OCI-LY3 (cell line): Measurements from ENCODE around the gene ICAM3.

ENCODE experiments used
- H2AFZ ChIP-seq: fragments of 200-600, 300-600 bp; shearing (Covaris generic); 2 replicates; pipeline ENCODE4 v1.6.0; 2014; ENCODE audit warnings: antibody characterized with exemption, low read depth, low read length
- H3K27ac ChIP-seq: fragments of 200-600, 300-600 bp; sonication (generic); 2 replicates; pipeline ENCODE4 v1.5.1; 2014; ENCODE audit warnings: mild to moderate bottlenecking, low read length, moderate library complexity, mixed read lengths
- H3K27me3 ChIP-seq: fragments of 200-600, 300-600 bp; sonication (generic); 2 replicates; pipeline ENCODE4 v1.6.1; 2014; ENCODE audit warnings: low read depth, low read length, mixed read lengths
- H3K36me3 ChIP-seq: fragments of 200-600, 300-600 bp; sonication (generic); replicated peaks from 2 replicates; pipeline ENCODE3; 2014; ENCODE audit warnings: low read depth, low read length, mixed read lengths
- H3K4me1 ChIP-seq: fragments of 300-600, 200-600 bp; sonication (generic); 2 replicates; pipeline ENCODE4 v1.6.1; 2014; ENCODE audit warnings: low read length, mixed read lengths
- H3K4me2 ChIP-seq: fragments of 200-600, 300-600 bp; sonication (generic); 2 replicates; pipeline ENCODE4 v1.6.1; 2014; ENCODE audit warnings: low read length, mixed read lengths
- H3K4me3 ChIP-seq: fragments of 300-600, 200-600 bp; sonication (generic); 2 replicates; pipeline ENCODE4 v1.5.1; 2014; ENCODE audit warnings: antibody characterized with exemption, mild to moderate bottlenecking, low read length, moderate library complexity
- H3K79me2 ChIP-seq: fragments of 300-600, 200-600 bp; shearing (Covaris generic); 2 replicates; pipeline ENCODE4 v1.6.1; 2014; ENCODE audit warnings: mild to moderate bottlenecking, low read length, mixed read lengths
- H3K9ac ChIP-seq: fragments of 300-600, 200-600 bp; shearing (Covaris generic); 2 replicates; pipeline ENCODE4 v1.6.0; 2014; ENCODE audit warnings: mild to moderate bottlenecking, low read length, moderate library complexity
- H3K9me3 ChIP-seq: fragments of 200-600, 300-600 bp; shearing (Covaris generic); 2 replicates; pipeline ENCODE4 v1.6.1; 2014; ENCODE audit warnings: low read length, mixed read lengths; ENCODE audit not compliant: insufficient read depth
- H4K20me1 ChIP-seq: fragments of 200-600, 300-600 bp; sonication (generic); 2 replicates; pipeline ENCODE4 v1.6.1; 2016; ENCODE audit warnings: low read length, mixed read lengths; ENCODE audit not compliant: insufficient read depth
- EZH2phosphoT487 ChIP-seq: fragments of 200-600 bp; shearing (Covaris generic); IDR thresholded peaks from 2 replicates; pipeline ENCODE4 v1.6.1; 2018; ENCODE audit warnings: antibody characterized with exemption, mixed run types, low read depth
- TF ChIP-seq, protein P1 (sequence below): fragments of 200-600, 300-600 bp; sonication (generic); IDR thresholded peaks from 2 replicates; pipeline ENCODE4 v1.5.1; 2014; ENCODE audit warnings: antibody characterized with exemption, low read length, low read depth

Gene ICAM3

DNA sequence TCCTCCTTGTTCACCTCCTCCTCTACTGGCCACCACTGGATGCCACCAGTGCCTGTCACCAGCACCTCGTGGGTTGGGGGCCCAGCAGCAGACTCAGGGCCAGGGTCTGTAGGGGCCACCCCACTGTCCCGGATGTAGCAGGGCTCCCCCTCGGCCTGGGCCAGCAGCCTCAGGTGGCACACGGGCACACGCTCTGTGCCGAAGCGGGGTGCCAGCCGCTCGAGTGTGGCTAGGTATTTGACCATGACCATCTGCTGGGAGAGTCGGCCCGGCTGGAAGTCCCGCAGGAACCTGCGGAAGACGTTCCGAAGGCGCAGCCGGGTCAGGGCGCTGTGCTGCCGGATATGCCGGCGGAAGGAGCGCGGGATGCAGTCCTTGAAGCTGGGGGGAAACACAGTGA lies 26.1 kb upstream of the ICAM3 start:
- no peaks in the 10 kb centered on the region for H3K9me3 ChIP-seq
- H3K79me2 ChIP-seq, result peaks cover 27% of the 10 kb centered on the region
- no peak overlapping the region for H3K27ac ChIP-seq
- H3K4me3 ChIP-seq, result no peak overlapping the region
- H3K4me1 ChIP-seq, result peaks cover 12% of the 10 kb centered on the region; the same call in 1 of the 2 replicates
- H3K9ac ChIP-seq, result no peak overlapping the region
- H3K36me3 ChIP-seq, result peaks cover 79% of the 10 kb centered on the region
- H3K27me3 ChIP-seq, result no peaks in the 10 kb centered on the region
- H4K20me1 ChIP-seq, result 0 out of 2 replicates have a peak, but pooled peaks cover 7% of the 10 kb centered on the region
- no peak overlapping the region for H2AFZ ChIP-seq
- H3K4me2 ChIP-seq, result no peak overlapping the region
- TF ChIP-seq EZH2phosphoT487, result no peak
- TF ChIP-seq, protein P1, sequence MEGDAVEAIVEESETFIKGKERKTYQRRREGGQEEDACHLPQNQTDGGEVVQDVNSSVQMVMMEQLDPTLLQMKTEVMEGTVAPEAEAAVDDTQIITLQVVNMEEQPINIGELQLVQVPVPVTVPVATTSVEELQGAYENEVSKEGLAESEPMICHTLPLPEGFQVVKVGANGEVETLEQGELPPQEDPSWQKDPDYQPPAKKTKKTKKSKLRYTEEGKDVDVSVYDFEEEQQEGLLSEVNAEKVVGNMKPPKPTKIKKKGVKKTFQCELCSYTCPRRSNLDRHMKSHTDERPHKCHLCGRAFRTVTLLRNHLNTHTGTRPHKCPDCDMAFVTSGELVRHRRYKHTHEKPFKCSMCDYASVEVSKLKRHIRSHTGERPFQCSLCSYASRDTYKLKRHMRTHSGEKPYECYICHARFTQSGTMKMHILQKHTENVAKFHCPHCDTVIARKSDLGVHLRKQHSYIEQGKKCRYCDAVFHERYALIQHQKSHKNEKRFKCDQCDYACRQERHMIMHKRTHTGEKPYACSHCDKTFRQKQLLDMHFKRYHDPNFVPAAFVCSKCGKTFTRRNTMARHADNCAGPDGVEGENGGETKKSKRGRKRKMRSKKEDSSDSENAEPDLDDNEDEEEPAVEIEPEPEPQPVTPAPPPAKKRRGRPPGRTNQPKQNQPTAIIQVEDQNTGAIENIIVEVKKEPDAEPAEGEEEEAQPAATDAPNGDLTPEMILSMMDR, result no peak

DNA sequence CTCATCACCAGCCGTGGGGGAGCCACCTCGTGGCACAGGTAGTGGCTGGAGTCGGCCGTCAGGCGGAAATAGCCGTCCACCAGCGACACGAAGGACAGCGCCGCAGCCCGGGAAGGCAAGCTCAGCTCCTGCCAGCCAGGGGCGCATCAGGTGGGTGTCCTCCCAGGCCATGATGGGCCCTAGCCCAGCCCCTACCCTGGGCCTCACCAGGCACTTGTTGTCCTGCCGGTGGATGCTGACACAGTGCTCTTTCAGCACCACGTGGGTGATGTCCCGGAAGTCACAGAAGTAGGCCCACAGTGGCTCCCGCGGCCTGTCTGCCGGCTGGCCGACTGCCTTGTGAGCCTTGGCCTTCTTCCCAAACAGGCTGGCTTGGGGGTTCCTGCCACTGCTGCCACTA lies 25.2 kb upstream of the ICAM3 start:
- Histone ChIP-seq H3K27me3 (no peaks in the 10 kb centered on the region), H3K4me2 (no peak overlapping the region), H3K79me2 (peaks cover 27% of the 10 kb centered on the region), H4K20me1 (0 out of 2 replicates have a peak, but pooled peaks cover 7% of the 10 kb centered on the region), H3K9me3 (no peaks in the 10 kb centered on the region), H3K4me1 (peaks cover 12% of the 10 kb centered on the region; the same call in 1 of the 2 replicates), H3K36me3 (peaks cover 74% of the 10 kb centered on the region), H3K4me3 (no peak overlapping the region), H3K27ac (no peak overlapping the region), H3K9ac (no peak overlapping the region), H2AFZ (no peak overlapping the region)
- no peak for TF ChIP-seq EZH2phosphoT487
- TF ChIP-seq, protein P1, result no peak

DNA sequence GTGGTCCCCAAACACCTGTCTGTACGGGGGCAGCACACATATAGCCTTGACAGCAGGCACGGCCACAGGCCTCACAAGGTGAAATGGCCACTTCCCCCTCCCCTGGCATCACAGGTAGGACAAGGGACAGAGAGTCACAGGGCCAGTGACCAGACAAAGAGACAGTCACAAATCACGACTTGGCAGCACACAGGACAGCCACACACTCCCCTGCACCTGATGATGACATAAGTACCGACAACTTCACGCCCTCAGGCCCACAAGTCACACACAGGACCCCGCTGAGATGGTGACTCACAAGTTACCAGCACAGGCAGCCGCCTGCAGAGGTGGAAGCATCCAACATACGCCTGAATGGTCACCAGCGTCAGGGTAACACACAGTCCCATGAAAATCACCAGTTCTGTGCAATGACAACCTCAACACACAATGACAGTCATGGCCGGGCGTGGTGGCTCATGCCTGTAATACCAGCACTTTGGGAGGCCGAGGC lies 24.4 kb upstream of the ICAM3 start:
- H3K9me3 ChIP-seq, result no peaks in the 10 kb centered on the region
- no peak overlapping the region for H2AFZ ChIP-seq
- 0 out of 2 replicates have a peak, but pooled peaks cover 7% of the 10 kb centered on the region for H4K20me1 ChIP-seq
- peaks cover 12% of the 10 kb centered on the region; the same call in 1 of the 2 replicates for H3K4me1 ChIP-seq
- no peak overlapping the region for H3K9ac ChIP-seq
- no peak overlapping the region for H3K4me2 ChIP-seq
- H3K79me2 ChIP-seq, result peaks cover 27% of the 10 kb centered on the region
- H3K36me3 ChIP-seq, result peaks cover 71% of the 10 kb centered on the region
- no peak overlapping the region for H3K4me3 ChIP-seq
- TF ChIP-seq, protein P1, result no peak
- TF ChIP-seq EZH2phosphoT487, result no peak
- no peaks in the 10 kb centered on the region for H3K27me3 ChIP-seq
- no peak overlapping the region for H3K27ac ChIP-seq

DNA sequence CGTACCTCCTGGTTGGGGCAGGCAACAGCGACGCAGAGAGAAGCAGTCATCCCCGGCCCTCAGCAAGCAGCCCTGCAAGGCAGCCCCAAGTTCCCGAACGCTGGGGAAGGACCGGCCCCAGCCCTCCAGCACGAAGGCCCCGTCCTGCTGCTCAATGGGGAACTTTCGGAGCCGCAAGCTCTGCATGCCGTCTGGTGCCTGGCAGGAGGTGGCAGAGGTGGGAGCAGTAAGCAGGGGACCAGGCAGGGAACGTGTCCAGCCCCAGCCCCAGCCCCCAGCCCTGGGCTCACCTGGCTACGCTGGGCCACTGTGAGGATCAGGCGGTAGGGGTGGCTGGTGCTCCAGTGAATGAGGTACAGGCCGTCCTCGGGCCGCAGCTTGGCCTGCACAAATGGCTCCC lies 22.8 kb upstream of the ICAM3 start:
- no peaks in the 10 kb centered on the region for H3K9me3 ChIP-seq
- no peak overlapping the region for H3K9ac ChIP-seq
- peaks cover 24% of the 10 kb centered on the region for H3K79me2 ChIP-seq
- 0 out of 2 replicates have a peak, but pooled peaks cover 7% of the 10 kb centered on the region for H4K20me1 ChIP-seq
- TF ChIP-seq, protein P1, result no peak
- no peak for TF ChIP-seq EZH2phosphoT487
- H3K4me2 ChIP-seq, result no peak overlapping the region
- H3K36me3 ChIP-seq, result peaks cover 70% of the 10 kb centered on the region
- no peak overlapping the region for H3K4me3 ChIP-seq
- H2AFZ ChIP-seq, result no peak overlapping the region
- peaks cover 12% of the 10 kb centered on the region; the same call in 1 of the 2 replicates for H3K4me1 ChIP-seq
- H3K27ac ChIP-seq, result no peak overlapping the region
- no peaks in the 10 kb centered on the region for H3K27me3 ChIP-seq
